B cell (primary cell): ENCODE measurements around the gene PITPNM3. TPM values are rescaled to one million over a fixed set of nuclear protein-coding genes. Genes with fewer than 3 reads are reported as not detected.

Experiments used
- ATAC-seq: fragments of 200-7000 bp; cut with Tn5 transposase; one replicate; pipeline ENCODE4 v1.10.0; 2021; ENCODE audit warnings: low read depth, mild to moderate bottlenecking, moderate number of reproducible peaks, moderate library complexity
- CTCF ChIA-PET: fragments of 350-600 bp; sonication (Branson Sonifier 250); formaldehyde crosslinking; loops from one replicate; lab custom pipeline; 2021; ENCODE audit warnings: antibody characterized with exemption, inconsistent platforms; lab: Charles Lee
- POLR2A ChIA-PET: fragments of 350-600 bp; sonication (Branson Sonifier 250); formaldehyde crosslinking; loops from one replicate; lab custom pipeline; 2021; ENCODE audit warnings: antibody characterized with exemption; lab: Charles Lee
- DNase-seq: peaks from one replicate; pipeline ENCODE4 v3.0.0; 2013
- H2AFZ ChIP-seq: 2 replicates; pipeline ENCODE4 v1.6.1; 2012; ENCODE audit warnings: mild to moderate bottlenecking, low read depth, low read length; ENCODE audit not compliant: insufficient read depth, poor library complexity, severe bottlenecking
- H3K27ac ChIP-seq, 2 donors: 1 replicate in 1 of 2; 2 replicates in 1 of 2; pipeline ENCODE4 v1.5.1; 2012 to 2013; ENCODE audit warnings: low read length in 2 of 2, mild to moderate bottlenecking in 2 of 2, moderate library complexity in 1 of 2
- H3K27me3 ChIP-seq, 4 experiments: fragments of 200-600 bp in 1 of 4; sonication (generic) in 1 of 4; replicated peaks in 1 of 4; 1 replicate in 2 of 4; 2 replicates in 2 of 4; pipeline versions ENCODE4 v1.6.1 to v1.7.0; 2013 to 2016; ENCODE audit warnings: low read length in 3 of 4, mild to moderate bottlenecking in 2 of 4, mixed read lengths in 1 of 4, moderate library complexity in 1 of 4; ENCODE audit not compliant: insufficient read depth in 4 of 4, control insufficient read depth in 3 of 4; ENCODE audit errors: control extremely low read depth in 1 of 4
- H3K36me3 ChIP-seq, 2 experiments: replicated peaks in 1 of 2; 1 replicate in 1 of 2; 2 replicates in 1 of 2; pipeline versions ENCODE4 v1.6.1 to v1.7.1; 2013; ENCODE audit warnings: low read length in 1 of 2; ENCODE audit not compliant: insufficient read depth in 2 of 2, control insufficient read depth in 1 of 2; ENCODE audit errors: control extremely low read depth in 1 of 2, extremely low read depth in 1 of 2
- H3K4me1 ChIP-seq, 2 donors: fragments of 200-600 bp in 1 of 2; sonication (generic) in 1 of 2; 1 replicate in 1 of 2; 2 replicates in 1 of 2; pipeline versions ENCODE4 v1.5.1 to v1.6.1; 2013 to 2017; ENCODE audit warnings: low read length in 2 of 2; ENCODE audit not compliant: control insufficient read depth in 2 of 2, insufficient read depth in 2 of 2
- H3K4me2 ChIP-seq: replicated peaks from 2 replicates; pipeline ENCODE3; 2012; ENCODE audit warnings: mild to moderate bottlenecking, low read depth, low read length; ENCODE audit not compliant: poor library complexity, severe bottlenecking
- H3K4me3 ChIP-seq, 5 experiments: fragments of 200-600 bp in 1 of 5; sonication (generic) in 1 of 5; 1 replicate in 3 of 5; 2 replicates in 2 of 5; pipeline versions ENCODE4 v1.5.1 to v1.7.0; 2011 to 2016; ENCODE audit warnings: low read length in 4 of 5, mild to moderate bottlenecking in 4 of 5, low read depth in 2 of 5, control low read depth in 1 of 5, moderate library complexity in 1 of 5; ENCODE audit not compliant: insufficient read depth in 1 of 5; ENCODE audit errors: control extremely low read depth in 1 of 5, extremely low read depth in 1 of 5
- H3K79me2 ChIP-seq: fragments of 200-600 bp; sonication (generic); one replicate; pipeline ENCODE4 v1.6.0; 2016; ENCODE audit warnings: low read length; ENCODE audit not compliant: control insufficient read depth, insufficient read depth
- H3K9ac ChIP-seq: fragments of 200-600 bp; sonication (generic); 2 replicates; pipeline ENCODE4 v1.6.1; 2017; ENCODE audit warnings: mild to moderate bottlenecking, low read length, moderate library complexity
- H3K9me3 ChIP-seq, 3 donors: one replicate each; pipeline versions ENCODE4 v1.6.1 to v1.7.1; 2013; ENCODE audit warnings: low read length in 2 of 3; ENCODE audit not compliant: control insufficient read depth in 2 of 3, insufficient read depth in 1 of 3; ENCODE audit errors: control extremely low read depth in 1 of 3
- H4K20me1 ChIP-seq: 2 replicates; pipeline ENCODE4 v1.6.0; 2012; ENCODE audit warnings: mild to moderate bottlenecking, low read length; ENCODE audit not compliant: insufficient read depth, control insufficient read depth, poor library complexity, severe bottlenecking
- H3K27ac Mint-ChIP-seq: one replicate; pipeline ENCODE4 v1.8.0; 2021; ENCODE audit warnings: mixed read lengths
- H3K27me3 Mint-ChIP-seq: one replicate; pipeline ENCODE4 v1.8.0; 2021; ENCODE audit warnings: mixed read lengths
- H3K4me1 Mint-ChIP-seq: one replicate; pipeline ENCODE4 v1.8.0; 2021; ENCODE audit warnings: mixed read lengths
- H3K4me3 Mint-ChIP-seq: one replicate; pipeline ENCODE4 v1.8.0; 2021; ENCODE audit warnings: mixed read lengths
- H3K9me3 Mint-ChIP-seq: one replicate; pipeline ENCODE4 v1.8.0; 2022; ENCODE audit warnings: mixed read lengths; ENCODE audit not compliant: insufficient read depth
- EZH2 ChIP-seq: IDR thresholded peaks from 2 replicates; pipeline ENCODE4 v1.6.1; 2012; ENCODE audit warnings: borderline replicate concordance, low read depth, mild to moderate bottlenecking, moderate library complexity, low read length; ENCODE audit not compliant: insufficient read depth, poor library complexity, severe bottlenecking
- WGBS: methylation state at CpG from one replicate; pipeline ENCODE4 v1.1.5; 2013; ENCODE audit warnings: missing lambda C conversion rate; ENCODE audit not compliant: insufficient coverage; 5-methylcytosine and 5-hydroxymethylcytosine counted together
- intact Hi-C: fragments of 100-400 bp; cut with micrococcal nuclease; formaldehyde crosslinking; loops from one replicate; pipeline ENCODE4 v1.10.0; 2022
- polyA plus RNA-seq: library from polyadenylated mRNA; depleted of rRNA; stranded (reverse); fragments of >200 nt; gene quantifications from 2 replicates; pipeline ENCODE4 v1.2.3, GENCODE V29; 2012
- total RNA-seq, 2 donors: library from RNA; stranded (reverse); fragments of 120-200 nt in 1 of 2; gene quantifications; 1 replicate in 1 of 2; 2 replicates in 1 of 2; pipeline versions ENCODE4 v1.2.3 to v1.2.4, GENCODE V29; 2013 to 2022
- TF ChIP-seq, protein P1 (sequence below): fragments of 200-600 bp; IDR thresholded peaks from one replicate; pipeline ENCODE4 v1.8.0; 2022; ENCODE audit warnings: antibody characterized with exemption, mild to moderate bottlenecking

Gene PITPNM3
- total and polyA plus RNA-seq, 2 donors (not counting 1 experiment from before 2014, with no cell fraction given) = 0.31 to 0.49 TPM

DNA sequence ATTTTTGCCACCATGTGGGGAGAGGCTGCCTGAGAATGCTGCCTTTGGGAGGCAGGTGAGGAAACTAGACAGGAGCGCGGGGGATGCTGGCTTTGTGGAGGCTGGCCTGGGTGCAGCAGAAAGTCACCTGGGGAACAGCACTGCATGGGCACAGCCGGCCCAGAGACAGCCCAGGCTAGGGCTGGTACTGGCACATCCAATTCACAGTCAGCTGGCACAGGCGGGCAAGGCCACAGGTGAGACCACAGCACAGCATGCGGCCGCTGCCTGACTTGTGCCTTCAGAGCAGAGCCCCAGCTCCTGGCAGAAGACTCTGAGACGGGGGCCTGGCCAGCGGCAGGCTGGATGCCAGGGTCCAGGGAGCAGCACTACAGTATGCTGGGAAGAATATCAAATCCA lies 16.6 kb upstream of the PITPNM3 start:
- 97% methylated on average over 8 of the region's 8 CpGs for WGBS
- no peak overlapping the region for H3K4me2 ChIP-seq
- Mint-ChIP-seq H3K27me3 (no peaks in the 10 kb centered on the region), H3K4me3 (no peak overlapping the region), H3K9me3 (no peaks in the 10 kb centered on the region), H3K4me1 (peaks cover 32% of the 10 kb centered on the region), H3K27ac (no peak overlapping the region)
- ChIA-PET POLR2A (no interaction called here), CTCF (no interaction called here)
- no peak overlapping the region for H3K4me3 ChIP-seq
- TF ChIP-seq, protein P1, sequence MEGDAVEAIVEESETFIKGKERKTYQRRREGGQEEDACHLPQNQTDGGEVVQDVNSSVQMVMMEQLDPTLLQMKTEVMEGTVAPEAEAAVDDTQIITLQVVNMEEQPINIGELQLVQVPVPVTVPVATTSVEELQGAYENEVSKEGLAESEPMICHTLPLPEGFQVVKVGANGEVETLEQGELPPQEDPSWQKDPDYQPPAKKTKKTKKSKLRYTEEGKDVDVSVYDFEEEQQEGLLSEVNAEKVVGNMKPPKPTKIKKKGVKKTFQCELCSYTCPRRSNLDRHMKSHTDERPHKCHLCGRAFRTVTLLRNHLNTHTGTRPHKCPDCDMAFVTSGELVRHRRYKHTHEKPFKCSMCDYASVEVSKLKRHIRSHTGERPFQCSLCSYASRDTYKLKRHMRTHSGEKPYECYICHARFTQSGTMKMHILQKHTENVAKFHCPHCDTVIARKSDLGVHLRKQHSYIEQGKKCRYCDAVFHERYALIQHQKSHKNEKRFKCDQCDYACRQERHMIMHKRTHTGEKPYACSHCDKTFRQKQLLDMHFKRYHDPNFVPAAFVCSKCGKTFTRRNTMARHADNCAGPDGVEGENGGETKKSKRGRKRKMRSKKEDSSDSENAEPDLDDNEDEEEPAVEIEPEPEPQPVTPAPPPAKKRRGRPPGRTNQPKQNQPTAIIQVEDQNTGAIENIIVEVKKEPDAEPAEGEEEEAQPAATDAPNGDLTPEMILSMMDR = no peak
- no peak for TF ChIP-seq EZH2
- no peak overlapping the region for H3K9ac ChIP-seq
- no peaks in the 10 kb centered on the region for H4K20me1 ChIP-seq
- no peak overlapping the region for H3K27ac ChIP-seq
- no peak for DNase-seq
- no peak for ATAC-seq
- H2AFZ ChIP-seq = no peak overlapping the region
- H3K27me3 ChIP-seq = no peaks in the 10 kb centered on the region
- no peaks in the 10 kb centered on the region for H3K9me3 ChIP-seq
- H3K36me3 ChIP-seq = peaks cover 0 to 2% of the 10 kb centered on the region in 2 experiments
- intact Hi-C loops = no loop called here
- no peaks in the 10 kb centered on the region for H3K79me2 ChIP-seq
- H3K4me1 ChIP-seq = peaks cover 23 to 24% of the 10 kb centered on the region in 2 donors

DNA sequence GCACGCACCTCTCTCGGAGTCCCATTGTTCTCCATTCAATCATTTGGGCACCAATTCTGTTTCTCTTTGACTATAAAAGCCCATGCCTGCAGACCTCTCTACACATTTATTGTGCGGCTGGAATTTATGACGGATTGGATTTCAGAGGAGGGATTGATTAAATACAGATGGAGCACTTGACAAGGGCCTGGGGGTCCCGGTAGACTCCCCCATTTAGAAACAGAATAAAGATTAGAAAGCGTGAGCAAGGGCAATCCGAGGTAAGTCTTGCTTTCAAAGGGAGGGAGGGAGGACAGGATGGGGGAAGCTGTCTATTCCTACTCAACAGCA lies 15.1 kb upstream of the PITPNM3 start:
- CTCF ChIA-PET = no interaction called here
- POLR2A ChIA-PET = no interaction called here
- Mint-ChIP-seq H3K27me3 (no peaks in the 10 kb centered on the region), H3K9me3 (no peaks in the 10 kb centered on the region), H3K4me1 (peaks cover 25% of the 10 kb centered on the region), H3K27ac (no peak overlapping the region), H3K4me3 (no peak overlapping the region)
- no peak overlapping the region for H3K27ac ChIP-seq
- intact Hi-C loops = no loop called here
- H3K36me3 ChIP-seq = no peaks in the 10 kb centered on the region
- H3K9me3 ChIP-seq = no peaks in the 10 kb centered on the region
- H3K9ac ChIP-seq = no peak overlapping the region
- DNase-seq = no peak
- no peaks in the 10 kb centered on the region for H3K79me2 ChIP-seq
- no peak for ATAC-seq
- H3K4me2 ChIP-seq = no peak overlapping the region
- TF ChIP-seq, protein P1 = no peak
- TF ChIP-seq EZH2 = no peak
- WGBS = 100% methylated on average over 1 of the region's 7 CpGs
- no peaks in the 10 kb centered on the region for H4K20me1 ChIP-seq
- no peak overlapping the region for H3K4me3 ChIP-seq
- H3K4me1 ChIP-seq = peaks cover 21% of the 10 kb centered on the region in 2 donors
- H2AFZ ChIP-seq = no peak overlapping the region
- H3K27me3 ChIP-seq = no peaks in the 10 kb centered on the region
